Liver (tissue), 9 donors: ENCODE data around the gene S100A4. TPM values are rescaled to one million over a fixed set of nuclear protein-coding genes. Genes with fewer than 3 reads are reported as not detected.
"Not testable (repeated sequence)": the region's sequence is repeated elsewhere in the genome, so short reads cannot be mapped to it uniquely, and the experiment has no call there.

Source experiments
- DNase-seq: peaks from one replicate; pipeline ENCODE4 v3.0.0-alpha.2; 2017; ENCODE audit warnings: low spot score
- H3K27ac ChIP-seq, 2 donors: one replicate each; pipeline ENCODE4 v1.7.0; 2013; ENCODE audit warnings: inconsistent platforms in 2 of 2, low read length in 2 of 2, control low read depth in 1 of 2, low read depth in 1 of 2, mild to moderate bottlenecking in 1 of 2
- H3K27me3 ChIP-seq, 4 donors: one replicate each; pipeline versions ENCODE4 v1.6.1 to v1.7.0; 2013; ENCODE audit warnings: low read length in 3 of 4, inconsistent platforms in 1 of 4, mild to moderate bottlenecking in 1 of 4, moderate library complexity in 1 of 4; ENCODE audit not compliant: control insufficient read depth in 4 of 4, insufficient read depth in 4 of 4
- H3K36me3 ChIP-seq, 4 donors: one replicate each; pipeline versions ENCODE4 v1.6.1 to v1.7.0; 2013; ENCODE audit warnings: low read length in 3 of 4, mild to moderate bottlenecking in 3 of 4, low read depth in 1 of 4, moderate library complexity in 1 of 4; ENCODE audit not compliant: control insufficient read depth in 4 of 4, insufficient read depth in 3 of 4
- H3K4me1 ChIP-seq, 4 donors: one replicate each; pipeline versions ENCODE4 v1.6.1 to v1.7.0; 2013; ENCODE audit warnings: low read length in 3 of 4, mild to moderate bottlenecking in 3 of 4, moderate library complexity in 1 of 4; ENCODE audit not compliant: control insufficient read depth in 4 of 4, insufficient read depth in 4 of 4
- H3K4me3 ChIP-seq, 3 donors: one replicate each; pipeline versions ENCODE4 v1.6.1 to v1.7.0; 2013; ENCODE audit warnings: low read length in 3 of 3, control low read depth in 1 of 3, low read depth in 1 of 3, mild to moderate bottlenecking in 1 of 3
- H3K9ac ChIP-seq, 2 donors: one replicate each; pipeline ENCODE4 v1.7.0; 2013; ENCODE audit warnings: low read length in 2 of 2, mild to moderate bottlenecking in 2 of 2, moderate library complexity in 2 of 2, control low read depth in 1 of 2, low read depth in 1 of 2
- H3K9me3 ChIP-seq, 4 donors: one replicate each; pipeline versions ENCODE4 v1.6.1 to v1.7.0; 2013; ENCODE audit warnings: low read length in 3 of 4; ENCODE audit not compliant: control insufficient read depth in 4 of 4
- ATF3 ChIP-seq: IDR thresholded peaks from 2 replicates; pipeline ENCODE4 v1.6.1; 2016; ENCODE audit warnings: antibody characterized with exemption
- CTCF ChIP-seq: fragments of 150-350 bp; IDR thresholded peaks from 2 replicates; pipeline ENCODE4 v1.5.1; 2017; ENCODE audit warnings: improper control_type of control experiment, low read depth, low read length; ENCODE audit not compliant: missing input control
- EGR1 ChIP-seq, 2 donors: IDR thresholded peaks; 2 replicates each; pipeline ENCODE4 v1.6.1; 2016 to 2018; ENCODE audit warnings: antibody characterized with exemption in 2 of 2, low read depth in 2 of 2
- FOXA1 ChIP-seq: IDR thresholded peaks from 2 replicates; pipeline ENCODE4 v1.6.1; 2016; ENCODE audit warnings: antibody characterized with exemption
- FOXA2 ChIP-seq: IDR thresholded peaks from 2 replicates; pipeline ENCODE4 v1.6.1; 2016; ENCODE audit warnings: antibody characterized with exemption
- GABPA ChIP-seq, 2 donors: IDR thresholded peaks in 1 of 2; conservative IDR thresholded peaks in 1 of 2; 2 replicates each; pipeline ENCODE4 v1.6.1; 2016; ENCODE audit warnings: antibody characterized with exemption in 2 of 2, mild to moderate bottlenecking in 1 of 2, moderate library complexity in 1 of 2
- HNF4A ChIP-seq, 2 donors: conservative IDR thresholded peaks; 2 replicates each; pipeline ENCODE4 v1.6.1; 2016; ENCODE audit warnings: antibody characterized with exemption in 2 of 2, mild to moderate bottlenecking in 2 of 2
- HNF4G ChIP-seq: IDR thresholded peaks from 2 replicates; pipeline ENCODE4 v1.6.1; 2016; ENCODE audit warnings: antibody characterized with exemption
- JUND ChIP-seq, 2 donors: IDR thresholded peaks; 2 replicates each; pipeline ENCODE4 v1.6.1; 2016; ENCODE audit warnings: antibody characterized with exemption in 2 of 2
- MAX ChIP-seq: IDR thresholded peaks from 2 replicates; pipeline ENCODE4 v1.6.1; 2016; ENCODE audit warnings: antibody characterized with exemption
- NR2F2 ChIP-seq: IDR thresholded peaks from 2 replicates; pipeline ENCODE4 v1.6.1; 2016; ENCODE audit warnings: antibody characterized with exemption
- RAD21 ChIP-seq, 2 donors: IDR thresholded peaks; 2 replicates each; pipeline ENCODE4 v1.6.1; 2016; ENCODE audit warnings: antibody characterized with exemption in 2 of 2, mild to moderate bottlenecking in 2 of 2
- REST ChIP-seq: IDR thresholded peaks from 2 replicates; pipeline ENCODE4 v1.6.1; 2016; ENCODE audit warnings: antibody characterized with exemption, mild to moderate bottlenecking
- RXRA ChIP-seq, 2 donors: IDR thresholded peaks; 2 replicates each; pipeline ENCODE4 v1.6.1; 2017 to 2018; ENCODE audit warnings: antibody characterized with exemption in 2 of 2, mild to moderate bottlenecking in 1 of 2
- TAF1 ChIP-seq: conservative IDR thresholded peaks from 2 replicates; pipeline ENCODE4 v1.6.1; 2016; ENCODE audit warnings: antibody characterized with exemption, mild to moderate bottlenecking
- ZBTB33 ChIP-seq: IDR thresholded peaks from 2 replicates; pipeline ENCODE4 v1.6.1; 2016; ENCODE audit warnings: antibody characterized with exemption
- WGBS: extraction: QIAGEN DNeasy Blood & Tissue Kit; methylation state at CpG from one replicate; pipeline ENCODE4 v1.1.7; 2013; 5-methylcytosine and 5-hydroxymethylcytosine counted together
- polyA plus RNA-seq, 2 donors: library from polyadenylated mRNA; stranded (reverse) in 1 of 2; unstranded in 1 of 2; fragments of 200-250 nt in 1 of 2; fragments of >200 nt in 1 of 2; fragmentation: Nextera tagmentation in 1 of 2; extraction: Ambion mirVana in 1 of 2; gene quantifications; one replicate each; pipeline versions ENCODE4 v1.2.1 to v1.2.3, GENCODE V29; 2013 to 2015
- total RNA-seq, 2 donors: library from RNA; depleted of rRNA; stranded (reverse); fragments of >200 nt; gene quantifications; one replicate each; pipeline ENCODE4 v1.2.3, GENCODE V29; 2014
- donor health status: healthy.
- donor health status: healthy.
- donor health status: healthy.
- donor health status: healthy.
- donor health status: healthy.

Gene S100A4
- total and polyA plus RNA-seq, 4 donors, result 4.8 to 69.8 (median 16.7) TPM

- no peak for TF ChIP-seq ZBTB33
- TF ChIP-seq FOXA1, result no peak
- TF ChIP-seq RAD21 (IDR thresholded peaks at IDR 0.05), result no peak
Observed at GRCh38 chr1:153588482-153588881, 42.9 kb upstream of the S100A4 start (continued).

GRCh38 chr1:153588033-153588432 is 42.4 kb upstream of the S100A4 start:
- not testable (repeated sequence) for DNase-seq, H3K27me3 ChIP-seq, H3K27ac ChIP-seq, H3K4me3 ChIP-seq, H3K36me3 ChIP-seq, H3K4me1 ChIP-seq, H3K9me3 ChIP-seq, H3K9ac ChIP-seq
- WGBS, result 94% methylated on average over 10 of the region's 10 CpGs

GRCh38 chr1:153587314-153587713 is 41.7 kb upstream of the S100A4 start:
- no peaks in the 10 kb centered on the region for H3K27me3 ChIP-seq

GRCh38 chr1:153586347-153586746 is 40.7 kb upstream of the S100A4 start:
- H3K4me1 ChIP-seq, result no peaks in the 10 kb centered on the region
- H3K36me3 ChIP-seq, result no peaks in the 10 kb centered on the region
- no peak for DNase-seq
- TF ChIP-seq REST, result no peak
- TF ChIP-seq FOXA1, result no peak
- TF ChIP-seq GABPA (IDR thresholded peaks at IDR 0.05 in 1 of 2, conservative IDR thresholded peaks at IDR 0.05 in 1 of 2), result no peak
- no peak for TF ChIP-seq ZBTB33
- no peak for TF ChIP-seq RAD21 (IDR thresholded peaks at IDR 0.05)
- no peak for TF ChIP-seq NR2F2
- no peak for TF ChIP-seq TAF1
- TF ChIP-seq EGR1 (IDR thresholded peaks at IDR 0.05; ENCODE audit: low read depth in 2 of 2), result no peak
- no peak for TF ChIP-seq FOXA2
- no peak for TF ChIP-seq ATF3
- TF ChIP-seq CTCF, result no peak
- no peak for TF ChIP-seq HNF4A (conservative IDR thresholded peaks at IDR 0.05)
- no peak for TF ChIP-seq MAX
- no peak for TF ChIP-seq RXRA (IDR thresholded peaks at IDR 0.05)
- TF ChIP-seq JUND (IDR thresholded peaks at IDR 0.05), result no peak
- no peak for TF ChIP-seq HNF4G
- no peak overlapping the region for H3K9ac ChIP-seq
- no peaks in the 10 kb centered on the region for H3K27me3 ChIP-seq
- WGBS, result 76% methylated on average over 1 of the region's 1 CpG
- no peak overlapping the region for H3K4me3 ChIP-seq
- no peaks in the 10 kb centered on the region for H3K9me3 ChIP-seq
- no peak overlapping the region for H3K27ac ChIP-seq

More at GRCh38 chr1:153587314-153587713, 41.7 kb upstream of the S100A4 start:
- H3K9me3 ChIP-seq, result no peaks in the 10 kb centered on the region
- no peaks in the 10 kb centered on the region for H3K36me3 ChIP-seq
- H3K4me1 ChIP-seq, result no peaks in the 10 kb centered on the region
- no peak for DNase-seq
- TF ChIP-seq RXRA (IDR thresholded peaks at IDR 0.05), result no peak
- no peak overlapping the region for H3K9ac ChIP-seq
- no peak overlapping the region for H3K4me3 ChIP-seq
- H3K27ac ChIP-seq, result no peak overlapping the region
- WGBS, result 70% methylated on average over 5 of the region's 5 CpGs
